SU-DHL-6 (cell line): ENCODE results near the gene ITGA11.

ENCODE experiments used
- CTCF ChIP-seq: fragments of 200-600 bp; sonication (generic); IDR thresholded peaks from one replicate; pipeline ENCODE4 v1.5.1; 2017; ENCODE audit warnings: antibody characterized with exemption, mild to moderate bottlenecking, low read length, moderate library complexity; ENCODE audit not compliant: insufficient read depth, poor library complexity, severe bottlenecking
- EZH2phosphoT487 ChIP-seq: fragments of 200-600 bp; sonication (generic), shearing (Covaris generic); conservative IDR thresholded peaks from 2 replicates; pipeline ENCODE4 v1.6.1; 2018; ENCODE audit warnings: mild to moderate bottlenecking, antibody characterized with exemption, low read length, moderate library complexity, mixed read lengths

- no peak for TF ChIP-seq CTCF
- no peak for TF ChIP-seq EZH2phosphoT487
Observed at GRCh38 chr15:68460166-68460565, 28.2 kb upstream of the ITGA11 start.
